ENCODE measurements around the gene GIPR. TPM values are rescaled to one million over a fixed set of nuclear protein-coding genes. Genes with fewer than 3 reads are reported as not detected.
"Not testable (repeated sequence)": the region's sequence is repeated elsewhere in the genome, so short reads cannot be mapped to it uniquely, and the experiment has no call there.

Gene GIPR
- total RNA-seq, 1 experiment from 2014 or later = 3.9 TPM

DNA sequence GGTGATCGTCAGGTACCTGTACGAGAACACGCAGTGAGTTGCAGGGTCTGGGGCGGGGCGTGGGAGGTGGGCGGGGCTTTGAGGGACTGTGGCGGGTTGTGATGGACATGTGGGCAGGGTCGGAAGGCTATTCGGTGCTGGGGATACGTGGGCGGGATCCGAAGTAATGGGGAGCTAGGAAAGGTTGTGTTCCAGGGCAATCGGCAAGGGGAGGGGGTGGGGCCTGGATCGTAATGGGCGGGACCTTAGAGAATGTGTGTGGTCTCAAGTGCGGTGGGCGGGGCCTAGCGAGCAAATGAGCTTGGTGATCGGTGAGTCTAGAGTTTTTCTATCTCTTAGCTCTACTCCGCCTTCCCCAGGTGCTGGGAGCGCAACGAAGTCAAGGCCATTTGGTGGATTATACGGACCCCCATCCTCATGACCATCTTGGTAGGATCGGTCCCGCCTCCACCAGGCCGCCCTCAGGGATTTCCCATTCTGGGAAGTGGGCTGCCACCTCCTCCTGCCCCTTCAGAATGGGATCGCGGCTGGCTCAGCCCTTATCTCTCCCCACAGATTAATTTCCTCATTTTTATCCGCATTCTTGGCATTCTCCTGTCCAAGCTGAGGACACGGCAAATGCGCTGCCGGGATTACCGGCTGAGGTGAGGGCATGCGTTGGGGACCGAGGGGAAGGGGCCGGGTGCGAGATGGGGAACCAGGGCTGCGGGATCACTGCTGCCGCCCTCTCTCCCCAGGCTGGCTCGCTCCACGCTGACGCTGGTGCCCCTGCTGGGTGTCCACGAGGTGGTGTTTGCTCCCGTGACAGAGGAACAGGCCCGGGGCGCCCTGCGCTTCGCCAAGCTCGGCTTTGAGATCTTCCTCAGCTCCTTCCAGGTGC is 9.6 kb downstream of the GIPR start:
- Histone ChIP-seq H3K9ac (ENCODE audit: low read length) (no peak overlapping the region), H3K27ac (ENCODE audit: low read length) (no peak overlapping the region)

GRCh38 chr19:45681391-45682015 is 13.5 kb downstream of the GIPR start:
- H3K27ac ChIP-seq (ENCODE audit: low read length) = no peak overlapping the region
- H3K79me2 ChIP-seq (ENCODE audit: low read length) = no peaks in the 10 kb centered on the region
- H3K9me3 ChIP-seq (ENCODE audit: low read length) = no peaks in the 10 kb centered on the region
- no peaks in the 10 kb centered on the region; the same call in 1 of the 2 replicates for H3K36me3 ChIP-seq (ENCODE audit: insufficient read depth, low read length)
- no peaks in the 10 kb centered on the region for H3K27me3 ChIP-seq (ENCODE audit: low read length)
- peak overlapping the region; percentile 39; the same call in 1 of the 2 replicates for H3K4me3 ChIP-seq (ENCODE audit: low read length)
- no peaks in the 10 kb centered on the region for H4K20me1 ChIP-seq (ENCODE audit: insufficient read depth, low read depth, low read length)
- no peaks in the 10 kb centered on the region for H3K9me2 ChIP-seq (replicated peaks; ENCODE audit: insufficient read depth, low read length)
- peak; percentile 93 for DNase-seq
- no peak overlapping the region for H2AFZ ChIP-seq (ENCODE audit: low read length)
- H3K4me1 ChIP-seq (ENCODE audit: low read length) = peaks cover 8% of the 10 kb centered on the region
- peak overlapping the region; percentile 57 for H3K9ac ChIP-seq (ENCODE audit: low read length)
- H3K4me2 ChIP-seq (ENCODE audit: low read depth, low read length, poor library complexity, severe bottlenecking) = peak overlapping the region; percentile 61

More for the DNA sequence above, 9.6 kb downstream of the GIPR start:
- H2AFZ ChIP-seq (ENCODE audit: low read length) = no peak overlapping the region
- H3K79me2 ChIP-seq (ENCODE audit: low read length) = no peaks in the 10 kb centered on the region
- H3K4me2 ChIP-seq (ENCODE audit: low read depth, low read length, poor library complexity, severe bottlenecking) = no peak overlapping the region
- H3K36me3 ChIP-seq (ENCODE audit: insufficient read depth, low read length) = no peaks in the 10 kb centered on the region
- H3K27me3 ChIP-seq (ENCODE audit: low read length) = no peaks in the 10 kb centered on the region
- no peak overlapping the region for H3K4me3 ChIP-seq (ENCODE audit: low read length)
- peak; percentile 85 for DNase-seq
- H3K9me2 ChIP-seq (replicated peaks; ENCODE audit: insufficient read depth, low read length) = no peaks in the 10 kb centered on the region
- no peaks in the 10 kb centered on the region for H4K20me1 ChIP-seq (ENCODE audit: insufficient read depth, low read depth, low read length)
- peaks cover 8% of the 10 kb centered on the region for H3K4me1 ChIP-seq (ENCODE audit: low read length)
- no peaks in the 10 kb centered on the region for H3K9me3 ChIP-seq (ENCODE audit: low read length)

DNA sequence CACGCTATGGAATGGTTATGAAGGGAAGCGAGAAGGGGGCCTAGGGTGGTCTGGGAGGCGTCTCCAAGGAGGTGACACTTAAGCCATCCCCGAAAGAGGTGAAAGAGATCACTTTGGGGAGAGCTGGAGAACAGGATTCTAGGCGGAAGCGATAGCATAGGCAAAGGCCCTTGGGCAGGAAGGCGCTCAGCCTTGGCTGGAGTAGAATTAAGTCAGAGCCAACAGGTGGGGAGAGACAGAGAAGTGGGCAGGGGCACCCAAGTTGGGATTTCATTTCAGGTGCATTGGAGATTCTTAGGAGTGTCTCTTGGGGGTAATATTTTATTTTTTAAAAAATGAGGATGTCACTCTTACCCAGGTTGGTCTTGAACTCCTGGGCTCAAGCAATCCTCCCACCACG is 14.1 kb downstream of the GIPR start:
- H3K9me3 ChIP-seq (ENCODE audit: low read length) = no peaks in the 10 kb centered on the region
- peaks cover 8% of the 10 kb centered on the region for H3K4me1 ChIP-seq (ENCODE audit: low read length)
- peak overlapping the region; percentile 61 for H3K4me2 ChIP-seq (ENCODE audit: low read depth, low read length, poor library complexity, severe bottlenecking)
- H3K9me2 ChIP-seq (replicated peaks; ENCODE audit: insufficient read depth, low read length) = no peaks in the 10 kb centered on the region
- H2AFZ ChIP-seq (ENCODE audit: low read length) = no peak overlapping the region
- H3K4me3 ChIP-seq (ENCODE audit: low read length) = peak overlapping the region; percentile 39; the same call in 1 of the 2 replicates
- H3K27me3 ChIP-seq (ENCODE audit: low read length) = no peaks in the 10 kb centered on the region
- H3K27ac ChIP-seq (ENCODE audit: low read length) = no peak overlapping the region
- peaks cover under 1% of the 10 kb centered on the region; the same call in 1 of the 2 replicates for H3K36me3 ChIP-seq (ENCODE audit: insufficient read depth, low read length)
- no peak overlapping the region; the same call in 1 of the 2 replicates for H3K9ac ChIP-seq (ENCODE audit: low read length)
- no peak for DNase-seq
- no peaks in the 10 kb centered on the region for H3K79me2 ChIP-seq (ENCODE audit: low read length)
- H4K20me1 ChIP-seq (ENCODE audit: insufficient read depth, low read depth, low read length) = no peaks in the 10 kb centered on the region

DNA sequence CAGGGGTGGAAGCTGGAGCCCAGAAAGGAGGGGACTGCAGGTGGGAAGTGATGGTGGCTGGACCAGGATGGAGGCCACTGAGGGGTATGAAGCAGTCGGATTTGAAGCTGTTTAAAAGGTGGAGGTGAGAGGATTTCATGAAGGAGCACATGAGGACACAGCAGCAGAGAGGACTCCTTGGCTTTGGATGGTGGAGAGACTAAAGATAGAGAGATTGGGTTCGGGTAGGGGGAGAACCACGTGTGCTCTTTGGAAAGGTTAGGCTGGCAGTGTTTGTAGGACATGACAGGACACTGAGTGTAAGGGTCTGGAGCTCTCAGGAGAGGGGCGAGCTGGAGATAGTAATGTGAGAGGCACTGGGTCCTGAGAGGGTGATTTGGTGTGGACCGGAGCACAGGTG is 14.9 kb downstream of the GIPR start:
- Histone ChIP-seq H3K9me2 (replicated peaks; ENCODE audit: insufficient read depth, low read length) (no peaks in the 10 kb centered on the region), H3K36me3 (ENCODE audit: insufficient read depth, low read length) (peaks cover 4% of the 10 kb centered on the region; the same call in 1 of the 2 replicates), H3K27me3 (ENCODE audit: low read length) (no peaks in the 10 kb centered on the region), H3K4me3 (ENCODE audit: low read length) (no peak overlapping the region), H3K9ac (ENCODE audit: low read length) (no peak overlapping the region), H3K4me2 (ENCODE audit: low read depth, low read length, poor library complexity, severe bottlenecking) (no peak overlapping the region), H2AFZ (ENCODE audit: low read length) (no peak overlapping the region), H3K27ac (ENCODE audit: low read length) (no peak overlapping the region), H3K79me2 (ENCODE audit: low read length) (no peaks in the 10 kb centered on the region), H3K9me3 (ENCODE audit: low read length) (no peaks in the 10 kb centered on the region), H3K4me1 (ENCODE audit: low read length) (peaks cover 8% of the 10 kb centered on the region), H4K20me1 (ENCODE audit: insufficient read depth, low read depth, low read length) (no peaks in the 10 kb centered on the region)
- DNase-seq = no peak

DNA sequence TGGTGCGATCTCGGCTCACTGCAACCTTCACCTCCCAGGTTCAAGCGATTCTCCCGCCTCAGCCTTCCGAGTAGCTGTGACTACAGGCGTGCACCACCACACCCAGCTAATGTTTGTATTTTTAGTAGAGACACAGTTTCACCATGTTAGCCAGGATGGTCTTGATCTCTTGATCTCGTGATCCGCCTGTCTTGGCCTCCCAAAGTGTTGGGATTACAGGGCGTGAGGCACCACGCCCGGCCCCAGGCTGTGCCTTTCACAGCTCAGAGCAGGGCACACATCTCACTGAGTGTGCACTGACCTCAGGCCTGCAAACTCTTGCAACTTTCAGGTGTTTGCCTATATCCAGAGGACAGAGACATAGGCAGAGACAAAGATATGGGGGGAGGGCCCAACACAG is 17.0 kb downstream of the GIPR start:
- DNase-seq; H3K79me2 ChIP-seq (ENCODE audit: low read length); H3K4me3 ChIP-seq (ENCODE audit: low read length); H3K4me2 ChIP-seq (ENCODE audit: low read depth, low read length, poor library complexity, severe bottlenecking); H4K20me1 ChIP-seq (ENCODE audit: insufficient read depth, low read depth, low read length); H3K9me2 ChIP-seq (replicated peaks; ENCODE audit: insufficient read depth, low read length); H3K4me1 ChIP-seq (ENCODE audit: low read length); H3K27ac ChIP-seq (ENCODE audit: low read length); H3K27me3 ChIP-seq (ENCODE audit: low read length); H2AFZ ChIP-seq (ENCODE audit: low read length); H3K9ac ChIP-seq (ENCODE audit: low read length); H3K9me3 ChIP-seq (ENCODE audit: low read length): not testable (repeated sequence)
- peaks cover 12% of the 10 kb centered on the region; the same call in 1 of the 2 replicates for H3K36me3 ChIP-seq (ENCODE audit: insufficient read depth, low read length)

GRCh38 chr19:45687599-45687998 is 19.6 kb downstream of the GIPR start:
- no peaks in the 10 kb centered on the region for H3K27me3 ChIP-seq (ENCODE audit: low read length)
- H3K9me3 ChIP-seq (ENCODE audit: low read length) = no peaks in the 10 kb centered on the region
- H2AFZ ChIP-seq (ENCODE audit: low read length) = no peak overlapping the region
- H3K9ac ChIP-seq (ENCODE audit: low read length) = no peak overlapping the region
- peaks cover 12% of the 10 kb centered on the region; the same call in 1 of the 2 replicates for H3K36me3 ChIP-seq (ENCODE audit: insufficient read depth, low read length)
- peaks cover 25% of the 10 kb centered on the region for H3K79me2 ChIP-seq (ENCODE audit: low read length)
- peaks cover 9% of the 10 kb centered on the region for H3K4me1 ChIP-seq (ENCODE audit: low read length)
- H3K4me2 ChIP-seq (ENCODE audit: low read depth, low read length, poor library complexity, severe bottlenecking) = no peak overlapping the region
- peaks cover 16% of the 10 kb centered on the region for H4K20me1 ChIP-seq (ENCODE audit: insufficient read depth, low read depth, low read length)
- no peaks in the 10 kb centered on the region for H3K9me2 ChIP-seq (replicated peaks; ENCODE audit: insufficient read depth, low read length)
- DNase-seq = no peak
- no peak overlapping the region for H3K4me3 ChIP-seq (ENCODE audit: low read length)
- H3K27ac ChIP-seq (ENCODE audit: low read length) = no peak overlapping the region

DNA sequence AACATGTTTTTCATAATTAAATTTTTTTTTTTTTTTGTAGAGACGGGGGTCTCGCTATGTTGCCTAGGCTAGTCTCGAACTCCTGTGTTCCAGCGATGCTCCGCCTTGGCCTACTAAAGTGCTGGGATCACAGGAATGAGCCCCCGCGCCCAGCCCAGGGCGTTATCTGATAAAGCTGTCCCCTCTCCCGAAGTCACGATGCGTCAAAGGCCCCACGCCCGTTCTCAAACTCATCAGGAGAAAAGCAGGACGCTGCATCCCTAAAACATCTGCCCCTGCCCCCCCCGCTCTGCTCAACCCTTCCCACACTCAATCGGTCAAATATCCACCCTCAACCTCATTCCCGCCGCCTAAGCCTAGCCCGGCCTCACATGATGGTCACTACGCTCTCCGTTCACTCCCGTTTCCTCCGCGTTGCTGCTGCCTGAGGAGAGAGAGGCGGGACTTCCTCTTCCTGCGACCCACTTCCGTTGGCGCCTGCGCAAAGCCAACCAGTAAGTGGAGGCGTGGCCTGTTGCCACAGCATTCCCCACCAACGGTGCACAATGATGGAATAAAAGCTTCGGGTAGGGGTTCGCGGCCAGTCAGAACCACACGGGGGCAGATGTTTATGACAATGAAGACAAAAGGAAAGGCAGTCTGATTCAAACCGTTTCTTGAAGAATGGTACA is 23.6 kb downstream of the GIPR start, which contains the start of gene SNRPD2:
TSS of gene SNRPD2 (minus strand) at position 438 of the 671 bp plus-strand sequence. CDS start at position 373, 65 bp downstream.
- Histone ChIP-seq H3K36me3 (ENCODE audit: insufficient read depth, low read length) (peaks cover 22% of the 10 kb centered on the region), H3K79me2 (ENCODE audit: low read length) (peaks cover 51% of the 10 kb centered on the region), H3K4me2 (ENCODE audit: low read depth, low read length, poor library complexity, severe bottlenecking) (peak within 1 kb of the TSS; percentile 98), H3K27ac (ENCODE audit: low read length) (peak within 1 kb of the TSS; percentile 87), H3K9me2 (replicated peaks; ENCODE audit: insufficient read depth, low read length) (no peaks in the 10 kb centered on the region), H3K9ac (ENCODE audit: low read length) (peak within 1 kb of the TSS; percentile 96), H3K4me3 (ENCODE audit: low read length) (peak within 1 kb of the TSS; percentile 96), H4K20me1 (ENCODE audit: insufficient read depth, low read depth, low read length) (peaks cover 16% of the 10 kb centered on the region), H3K9me3 (ENCODE audit: low read length) (no peaks in the 10 kb centered on the region), H2AFZ (ENCODE audit: low read length) (peak within 1 kb of the TSS; percentile 88; the same call in 1 of the 2 replicates), H3K27me3 (ENCODE audit: low read length) (no peaks in the 10 kb centered on the region), H3K4me1 (ENCODE audit: low read length) (peaks cover 17% of the 10 kb centered on the region)
- DNase-seq = peak; percentile 97

Measured in Karpas-422 (cell line).